Measurements from ENCODE around the gene CPEB3.

The CPEB3 gene

GRCh38 chr10:92014620-92015019, 276.3 kb downstream of the CPEB3 start:
- no peak for DNase-seq

GRCh38 chr10:92011560-92012214, 279.2 kb downstream of the CPEB3 start:
- DNase-seq = no peak

GRCh38 chr10:92010047-92010735, 280.7 kb downstream of the CPEB3 start:
- DNase-seq = no peak

GRCh38 chr10:92009445-92009844, 281.4 kb downstream of the CPEB3 start:
- no peak for DNase-seq

- DNase-seq = no peak
Observed at GRCh38 chr10:92005978-92006377, 284.9 kb downstream of the CPEB3 start.

- no peak for DNase-seq
Observed at GRCh38 chr10:92003258-92003657, 287.6 kb downstream of the CPEB3 start.

- no peak for DNase-seq
Observed at GRCh38 chr10:92001995-92002394, 288.9 kb downstream of the CPEB3 start.

- no peak for DNase-seq
Observed at GRCh38 chr10:92001581-92001980, 289.3 kb downstream of the CPEB3 start.
